LNCaP clone FGC (cell line): ENCODE data around the gene CDK5R2.
"Not testable (repeated sequence)": the region's sequence is repeated elsewhere in the genome, so short reads cannot be mapped to it uniquely, and the experiment has no call there.

ENCODE experiments used
- DNase-seq: peaks from one replicate; pipeline ENCODE4 v3.0.0-alpha.2; 2011; ENCODE audit warnings: low read depth
- H3K4me3 ChIP-seq: 2 replicates; pipeline ENCODE4 v1.5.1; 2011; ENCODE audit warnings: mild to moderate bottlenecking, low read depth, low read length, control low read depth
- TF ChIP-seq, protein P1 (sequence below): IDR thresholded peaks from 2 replicates; pipeline ENCODE4 v1.5.1; 2012; ENCODE audit warnings: mild to moderate bottlenecking; ENCODE audit not compliant: control insufficient read depth, insufficient read depth; ENCODE audit errors: extremely low read depth

The CDK5R2 gene

DNA sequence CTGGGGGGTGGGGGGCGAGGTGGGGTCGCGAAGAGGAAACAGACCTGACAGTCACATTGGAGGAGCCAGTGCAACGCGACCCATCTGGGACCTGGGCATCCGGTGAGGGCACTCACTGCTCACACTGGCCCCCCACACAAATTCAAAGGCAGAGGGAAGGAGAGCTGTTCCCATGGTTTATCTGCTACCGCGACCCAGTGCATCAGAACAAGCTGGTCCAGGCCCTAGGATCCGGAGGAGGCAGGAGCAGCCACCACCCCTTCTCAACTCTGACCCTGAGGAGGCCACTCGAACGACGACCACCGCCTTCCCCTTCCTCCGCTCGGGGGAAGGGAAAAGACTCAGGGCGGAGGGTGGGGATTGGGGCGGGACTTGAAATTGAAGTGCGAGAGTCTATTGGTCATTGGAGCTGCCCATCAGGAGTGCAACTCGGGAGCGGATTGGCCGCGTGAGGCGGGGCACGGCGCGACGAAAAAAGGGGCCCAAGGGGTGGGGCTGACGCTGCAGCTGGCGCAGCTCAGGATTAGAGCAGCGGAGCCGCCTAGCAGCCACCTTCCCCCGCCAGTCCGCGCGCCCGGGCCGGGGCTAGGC, at the start of gene CDK5R2:
Gene CDK5R2, plus strand, starts transcription at position 526 of the 591 bp plus-strand sequence. CDS start 155 bp downstream, outside the sequence.
- DNase-seq, result no peak
- TF ChIP-seq, protein P1, sequence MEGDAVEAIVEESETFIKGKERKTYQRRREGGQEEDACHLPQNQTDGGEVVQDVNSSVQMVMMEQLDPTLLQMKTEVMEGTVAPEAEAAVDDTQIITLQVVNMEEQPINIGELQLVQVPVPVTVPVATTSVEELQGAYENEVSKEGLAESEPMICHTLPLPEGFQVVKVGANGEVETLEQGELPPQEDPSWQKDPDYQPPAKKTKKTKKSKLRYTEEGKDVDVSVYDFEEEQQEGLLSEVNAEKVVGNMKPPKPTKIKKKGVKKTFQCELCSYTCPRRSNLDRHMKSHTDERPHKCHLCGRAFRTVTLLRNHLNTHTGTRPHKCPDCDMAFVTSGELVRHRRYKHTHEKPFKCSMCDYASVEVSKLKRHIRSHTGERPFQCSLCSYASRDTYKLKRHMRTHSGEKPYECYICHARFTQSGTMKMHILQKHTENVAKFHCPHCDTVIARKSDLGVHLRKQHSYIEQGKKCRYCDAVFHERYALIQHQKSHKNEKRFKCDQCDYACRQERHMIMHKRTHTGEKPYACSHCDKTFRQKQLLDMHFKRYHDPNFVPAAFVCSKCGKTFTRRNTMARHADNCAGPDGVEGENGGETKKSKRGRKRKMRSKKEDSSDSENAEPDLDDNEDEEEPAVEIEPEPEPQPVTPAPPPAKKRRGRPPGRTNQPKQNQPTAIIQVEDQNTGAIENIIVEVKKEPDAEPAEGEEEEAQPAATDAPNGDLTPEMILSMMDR, result no peak
- H3K4me3 ChIP-seq, result peak within 1 kb of the TSS; percentile 9; the same call in 1 of the 2 replicates

DNA sequence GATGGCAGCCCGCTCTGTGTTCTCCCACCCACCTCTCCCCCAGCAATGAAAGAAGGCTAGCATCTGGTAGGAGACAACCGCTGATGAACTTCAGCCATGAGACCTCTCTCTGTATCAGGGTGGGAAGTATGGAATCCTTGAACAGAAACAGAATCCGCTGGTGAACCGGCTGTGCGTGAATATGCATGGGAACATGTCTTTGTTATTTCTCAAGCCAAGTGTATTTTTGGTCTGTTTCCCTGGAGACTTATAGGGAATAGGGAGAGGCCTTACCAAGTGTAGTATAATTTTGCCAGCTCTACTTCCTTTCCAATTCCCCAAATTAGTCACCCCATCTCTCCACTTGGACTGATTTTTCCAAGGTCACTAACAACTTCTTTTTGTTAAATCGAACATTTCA, 48.7 kb upstream of the CDK5R2 start:
- TF ChIP-seq, protein P1, result no peak
- no peak for DNase-seq
- H3K4me3 ChIP-seq, result no peak overlapping the region

DNA sequence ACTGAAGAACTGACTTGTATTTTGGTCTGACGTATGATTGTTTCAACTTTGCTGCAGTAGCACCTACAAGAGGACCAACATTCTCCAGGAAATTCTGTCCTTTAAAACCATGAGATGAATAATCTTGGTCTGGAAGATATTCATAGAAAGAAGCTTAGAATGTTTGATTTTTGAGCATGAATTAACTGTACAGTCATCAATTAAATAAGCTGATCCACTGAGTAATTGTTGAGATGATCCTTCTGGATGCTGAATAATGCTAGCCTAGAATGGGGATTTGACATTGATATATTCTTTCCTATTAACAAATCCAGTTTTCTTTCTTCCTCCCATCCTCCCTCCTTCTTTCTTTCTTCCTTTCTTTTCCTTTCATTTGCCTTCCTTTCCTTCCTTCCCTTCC, 39.0 kb upstream of the CDK5R2 start:
- no peak for DNase-seq
- TF ChIP-seq, protein P1, result no peak
- H3K4me3 ChIP-seq, result no peak overlapping the region

DNA sequence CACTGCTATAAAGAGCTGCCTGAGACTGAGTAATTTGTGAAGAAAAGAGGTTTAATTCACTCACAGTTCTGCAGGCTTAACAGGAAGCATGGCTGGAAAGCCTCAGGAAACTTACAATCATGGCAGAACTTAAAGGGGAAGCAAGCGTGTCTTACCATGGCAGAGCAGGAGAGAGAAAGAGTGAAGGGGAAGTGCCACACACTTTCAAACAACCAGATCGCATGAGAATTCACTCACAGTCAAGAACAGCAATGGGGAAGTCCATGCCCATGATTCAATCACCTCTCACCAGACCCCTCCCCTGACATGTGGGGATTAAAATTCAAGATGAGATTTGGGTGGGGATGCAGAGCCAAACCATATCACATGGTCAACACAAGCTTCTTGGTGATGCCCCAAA, 34.7 kb upstream of the CDK5R2 start:
- TF ChIP-seq, protein P1, result no peak
- no peak for DNase-seq
- H3K4me3 ChIP-seq, result no peak overlapping the region

DNA sequence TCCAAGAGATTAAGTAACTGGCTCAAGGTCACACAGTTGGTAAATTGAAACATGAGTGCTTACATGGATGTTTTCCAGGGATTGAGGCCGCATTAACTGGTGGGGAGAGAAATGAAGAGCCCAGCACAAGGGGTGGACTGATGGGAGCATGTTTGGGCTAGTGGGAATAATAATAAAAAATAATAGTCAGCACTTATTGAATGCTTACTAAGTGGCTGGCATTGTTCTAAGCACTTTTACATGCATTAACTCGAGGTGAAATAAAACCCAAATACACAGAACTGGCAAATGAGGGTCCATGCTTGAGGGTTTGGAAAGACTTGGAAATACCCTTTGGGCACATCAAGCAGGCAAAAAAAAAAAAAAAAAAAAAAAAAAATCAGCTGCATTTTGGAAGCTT, 34.0 kb upstream of the CDK5R2 start:
- TF ChIP-seq, protein P1, result no peak
- DNase-seq, result no peak
- no peak overlapping the region for H3K4me3 ChIP-seq

DNA sequence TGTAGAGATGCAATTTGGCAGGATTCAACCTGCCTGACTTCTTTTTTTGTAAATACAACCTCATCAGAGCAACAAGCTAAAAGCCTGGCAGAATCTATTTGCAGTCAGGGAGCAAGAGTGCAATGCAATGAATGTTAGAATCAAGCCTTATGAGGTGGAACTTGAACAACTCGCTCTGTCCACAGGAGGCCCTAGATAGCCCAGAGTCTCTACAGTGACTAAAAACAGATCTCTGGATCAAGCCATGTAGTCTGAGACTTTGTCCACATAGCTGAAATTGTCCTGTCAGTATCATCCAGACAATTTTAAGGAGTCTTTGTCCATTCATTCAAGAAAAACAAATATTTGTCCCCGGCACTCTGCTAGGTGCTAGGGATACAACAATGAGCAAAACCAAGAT, 32.0 kb upstream of the CDK5R2 start:
- H3K4me3 ChIP-seq, result no peak overlapping the region
- no peak for DNase-seq
- TF ChIP-seq, protein P1, result no peak

DNA sequence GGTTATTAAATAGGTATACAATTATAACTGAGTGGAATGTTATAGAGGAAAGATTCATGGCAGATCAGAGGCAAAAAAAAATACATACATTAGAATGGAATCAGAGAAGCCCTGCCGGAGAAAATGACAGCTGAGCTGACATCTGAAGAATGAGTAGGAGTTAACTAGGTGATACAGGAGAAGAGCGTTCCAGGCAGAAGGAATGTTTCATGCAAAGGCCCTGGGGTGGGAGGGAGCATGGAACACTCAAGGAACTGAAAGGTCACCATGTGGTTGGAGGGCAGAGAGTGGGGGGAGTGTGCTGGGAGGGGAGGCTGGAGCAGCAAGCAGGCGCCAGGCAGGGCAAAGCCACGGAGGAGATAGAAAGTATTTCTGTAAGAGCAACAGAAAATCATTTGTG, 31.6 kb upstream of the CDK5R2 start:
- TF ChIP-seq, protein P1, result no peak
- no peak overlapping the region for H3K4me3 ChIP-seq
- no peak for DNase-seq

DNA sequence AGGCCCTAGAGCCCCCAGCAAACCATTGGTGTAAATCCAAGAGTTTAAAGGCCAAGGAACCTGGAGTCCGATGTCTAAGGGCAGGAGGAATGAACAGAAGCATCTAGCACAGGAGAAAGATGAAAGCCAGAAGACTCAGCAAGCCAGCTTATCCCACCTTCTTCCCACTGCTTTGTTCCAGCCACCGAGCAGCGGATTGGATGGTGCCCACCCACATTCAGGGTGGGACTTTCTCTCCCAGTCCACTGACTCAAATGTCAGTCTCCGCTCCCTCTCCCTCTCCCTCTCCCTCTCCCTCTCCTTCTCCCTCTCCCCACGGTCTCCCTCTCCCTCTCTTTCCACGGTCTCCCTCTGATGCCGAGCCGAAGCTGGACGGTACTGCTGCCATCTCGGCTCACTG, 29.0 kb upstream of the CDK5R2 start:
- not testable (repeated sequence) for DNase-seq, H3K4me3 ChIP-seq

DNA sequence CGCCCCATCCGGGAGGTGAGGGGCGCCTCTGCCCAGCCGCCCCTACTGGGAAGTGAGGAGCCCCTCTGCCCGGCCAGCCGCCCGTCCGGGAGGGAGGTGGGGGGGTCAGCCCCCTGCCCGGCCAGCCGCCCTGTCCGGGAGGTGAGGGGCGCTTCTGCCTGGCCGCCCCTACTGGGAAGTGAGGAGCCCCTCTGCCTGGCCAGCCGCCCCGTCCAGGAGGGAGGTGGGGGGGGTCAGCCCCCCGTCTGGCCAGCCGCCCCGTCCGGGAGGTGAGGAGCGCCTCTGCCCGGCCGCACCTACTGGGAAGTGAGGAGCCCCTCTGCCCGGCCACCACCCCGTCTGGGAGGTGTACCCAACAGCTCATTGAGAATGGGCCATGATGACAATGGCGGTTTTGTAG, 27.7 kb upstream of the CDK5R2 start:
- not testable (repeated sequence) for DNase-seq, H3K4me3 ChIP-seq
